Stomach (tissue), 4 donors: Measurements from ENCODE around the gene FSTL4.

Experiments used
- CTCF ChIP-seq, 7 experiments: fragments of 450-650 bp in 4 of 7; fragments of 200-600 bp in 3 of 7; sonication (generic) in 3 of 7; IDR thresholded peaks; one replicate each; pipeline ENCODE4 v1.5.1; 2016 to 2019; ENCODE audit warnings: antibody characterized with exemption in 7 of 7, control low read depth in 2 of 7, mild to moderate bottlenecking in 1 of 7
- POLR2AphosphoS5 ChIP-seq, 3 donors: sonication (generic); formaldehyde crosslinking; IDR thresholded peaks; one replicate each; pipeline ENCODE4 v1.6.1; 2016; ENCODE audit warnings: antibody characterized with exemption in 3 of 3

DNA sequence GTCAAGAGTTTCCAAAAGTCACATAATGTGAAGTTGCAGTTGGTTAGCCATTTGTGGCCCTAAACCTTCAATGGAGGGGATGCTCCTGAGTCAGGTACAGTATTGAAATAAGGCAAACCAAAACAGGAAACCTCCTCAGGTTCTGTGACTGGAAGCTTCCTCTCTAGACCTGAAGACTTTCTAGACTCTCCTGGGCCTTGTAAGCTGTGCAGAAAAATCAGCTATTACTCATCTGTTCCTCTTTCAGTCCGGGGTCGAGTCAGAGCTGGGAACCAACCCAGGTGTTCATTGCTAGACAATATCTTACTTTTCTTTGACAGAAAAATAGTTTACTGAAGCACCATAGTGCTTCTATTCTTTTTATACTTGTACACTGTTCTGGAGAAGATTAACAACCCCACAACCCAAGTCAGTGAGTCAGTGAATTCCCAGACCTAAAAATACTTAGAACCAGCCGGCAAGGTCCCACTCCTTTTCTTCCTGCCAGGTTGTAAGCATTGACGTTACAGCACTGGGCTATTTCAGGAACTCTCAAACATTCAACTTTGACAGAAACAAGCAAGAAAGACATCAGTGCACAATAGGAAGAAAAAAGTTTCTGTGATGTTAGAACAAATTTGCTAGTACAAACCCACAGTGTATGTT lies 47.3 kb downstream of the FSTL4 start:
- TF ChIP-seq CTCF (IDR thresholded peaks at IDR 0.05): no peak
- no peak for TF ChIP-seq POLR2AphosphoS5 (IDR thresholded peaks at IDR 0.05)
